Transverse colon (tissue), 4 donors: Measurements from ENCODE around the gene SETD1A. TPM values are rescaled to one million over a fixed set of nuclear protein-coding genes. Genes with fewer than 3 reads are reported as not detected.

Experiments
- DNase-seq: peaks from one replicate; pipeline ENCODE4 v3.0.0-alpha.2; 2019
- H3K27ac ChIP-seq, 4 donors: fragments of 200-600 bp; sonication (generic); 2 replicates each; pipeline ENCODE4 v1.5.1; 2016 to 2018; ENCODE audit warnings: inconsistent platforms in 4 of 4
- H3K27me3 ChIP-seq: fragments of 200-600 bp; sonication (generic); 2 replicates; pipeline ENCODE4 v1.5.1; 2017; ENCODE audit warnings: inconsistent platforms
- H3K36me3 ChIP-seq, 4 donors: fragments of 200-600 bp; sonication (generic); 2 replicates each; pipeline ENCODE4 v1.5.1; 2017 to 2019; ENCODE audit warnings: inconsistent platforms in 4 of 4
- H3K4me1 ChIP-seq, 4 donors: fragments of 200-600 bp; sonication (generic); 2 replicates each; pipeline ENCODE4 v1.5.1; 2017 to 2020; ENCODE audit warnings: inconsistent platforms in 4 of 4
- H3K4me3 ChIP-seq, 4 donors: fragments of 200-600 bp; sonication (generic); 1 replicate in 1 of 4; 2 replicates in 3 of 4; pipeline versions ENCODE4 v1.5.1 to v1.6.1; 2017 to 2019; ENCODE audit warnings: inconsistent platforms in 4 of 4
- H3K9me3 ChIP-seq, 2 donors: fragments of 200-600 bp; sonication (generic); 2 replicates each; pipeline ENCODE4 v1.5.1; 2017 to 2019; ENCODE audit warnings: inconsistent platforms in 2 of 2
- CTCF ChIP-seq, 5 experiments: fragments of 200-600 bp in 3 of 5; fragments of 450-650 bp in 2 of 5; sonication (generic) in 3 of 5; IDR thresholded peaks; 1 replicate in 2 of 5; 2 replicates in 3 of 5; pipeline ENCODE4 v1.5.1; 2016 to 2017; ENCODE audit warnings: antibody characterized with exemption in 5 of 5, inconsistent platforms in 3 of 5, mild to moderate bottlenecking in 2 of 5, moderate library complexity in 1 of 5
- EP300 ChIP-seq: sonication (generic); formaldehyde crosslinking; IDR thresholded peaks from one replicate; pipeline ENCODE4 v1.6.1; 2017; ENCODE audit warnings: antibody characterized with exemption, low read depth
- POLR2A ChIP-seq: fragments of 450-650 bp; IDR thresholded peaks from one replicate; pipeline ENCODE4 v1.6.1; 2016; ENCODE audit warnings: antibody characterized with exemption, mild to moderate bottlenecking, moderate library complexity
- POLR2AphosphoS5 ChIP-seq, 3 donors: sonication (generic); formaldehyde crosslinking; IDR thresholded peaks; one replicate each; pipeline ENCODE4 v1.6.1; 2016; ENCODE audit warnings: antibody characterized with exemption in 3 of 3
- WGBS, 2 donors: methylation state at CpG; one replicate each; pipeline ENCODE4 v1.1.5; 2018; ENCODE audit warnings: low coverage in 1 of 2; 5-methylcytosine and 5-hydroxymethylcytosine counted together
- in situ Hi-C, 4 donors: fragments of 200-750 bp; cut with MboI; loops; one replicate each; pipeline versions ENCODE4 v1.15.0 to v1.15.1; 2017; ENCODE audit warnings: low sequenced_read_pairs in 3 of 4, low pct_ligation_motif_present in 1 of 4, low pct_unique_long_range_greater_than_20kb in 1 of 4
- intact Hi-C: fragments of 100-400 bp; cut with DNase I; formaldehyde crosslinking; loops from one replicate; pipeline ENCODE4 v1.15.1; 2023; ENCODE audit warnings: low total_unique reads
- total RNA-seq, 4 donors: library from RNA; depleted of rRNA; stranded (reverse); fragments of >200 nt; gene quantifications; one replicate each; pipeline ENCODE4 v1.1.0, GENCODE V29; 2016

The SETD1A gene
- total RNA-seq, 4 donors from 2014 or later = 5.3 to 37.0 (median 10.8) TPM

GRCh38 chr16:31001507-31002249 is 44.1 kb downstream of the SETD1A start:
- H3K9me3 ChIP-seq = no peaks in the 10 kb centered on the region
- H3K27me3 ChIP-seq = peaks cover 11% of the 10 kb centered on the region
- intact Hi-C loops (loop anchor here (1.0 kb wide), 1 partner anchor 26 kb away; no protein-coding TSS in a partner anchor), in situ Hi-C loops (no loop called here)
- no peak for DNase-seq
- TF ChIP-seq CTCF (IDR thresholded peaks at IDR 0.05) (no peak), EP300 (no peak), POLR2AphosphoS5 (IDR thresholded peaks at IDR 0.05) (no peak), POLR2A (no peak)
- H3K27ac ChIP-seq = no peak overlapping the region
- no peak overlapping the region for H3K4me3 ChIP-seq
- WGBS, 2 donors = 50 to 68% methylated on average over 2 to 16 of the region's 16 CpGs
- H3K4me1 ChIP-seq = peaks cover 6 to 10% (median 8%) of the 10 kb centered on the region in 4 donors
- no peaks in the 10 kb centered on the region for H3K36me3 ChIP-seq

DNA sequence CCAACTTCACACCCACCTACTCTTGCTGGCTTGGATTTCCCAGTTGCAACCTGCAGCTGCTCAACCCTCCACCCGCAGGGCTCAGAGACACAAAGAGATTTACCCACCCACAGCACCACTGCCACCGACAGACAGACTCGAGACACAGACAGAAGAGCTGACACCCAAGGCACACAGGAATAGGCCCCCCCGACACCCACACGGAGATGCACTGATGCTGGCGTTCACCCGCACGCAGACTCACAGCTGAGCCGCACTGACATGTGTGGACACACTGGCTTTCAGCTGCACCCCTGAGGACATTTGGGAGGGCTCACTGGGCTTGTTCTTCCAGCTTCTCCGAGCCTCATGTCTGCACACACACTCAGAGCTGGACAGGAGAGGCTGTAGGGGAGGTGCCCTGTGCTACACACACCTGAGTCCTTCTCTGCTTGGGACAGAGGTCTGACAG is 44.7 kb downstream of the SETD1A start:
- Histone ChIP-seq H3K4me3 (no peak overlapping the region), H3K27ac (no peak overlapping the region), H3K4me1 (peaks cover 4 to 6% (median 5%) of the 10 kb centered on the region in 4 donors), H3K36me3 (no peaks in the 10 kb centered on the region), H3K9me3 (no peaks in the 10 kb centered on the region), H3K27me3 (peaks cover 17% of the 10 kb centered on the region)
- TF ChIP-seq POLR2A (no peak), CTCF (IDR thresholded peaks at IDR 0.05) (no peak), POLR2AphosphoS5 (IDR thresholded peaks at IDR 0.05) (no peak), EP300 (no peak)
- in situ Hi-C loops (no loop called here), intact Hi-C loops (no loop called here)
- WGBS, 2 donors = 68% methylated on average over 10 of the region's 10 CpGs; no CpG with 5 or more reads in 1 of the 2 donors
- DNase-seq = no peak

GRCh38 chr16:31002862-31003341 is 45.3 kb downstream of the SETD1A start:
- 88% methylated on average over 9 of the region's 9 CpGs; no CpG with 5 or more reads in 1 of the 2 donors for WGBS, 2 donors
- in situ Hi-C loops = no loop called here
- peaks cover 0 to under 1% (median 0%) of the 10 kb centered on the region in 4 donors for H3K4me1 ChIP-seq
- peaks cover 23% of the 10 kb centered on the region for H3K27me3 ChIP-seq
- H3K27ac ChIP-seq = no peak overlapping the region
- TF ChIP-seq POLR2A = no peak
- TF ChIP-seq EP300 = no peak
- no peak for TF ChIP-seq POLR2AphosphoS5 (IDR thresholded peaks at IDR 0.05)
- TF ChIP-seq CTCF (IDR thresholded peaks at IDR 0.05) = no peak
- no peak for DNase-seq
- no peaks in the 10 kb centered on the region for H3K36me3 ChIP-seq
- H3K9me3 ChIP-seq = no peaks in the 10 kb centered on the region
- H3K4me3 ChIP-seq = no peak overlapping the region
- intact Hi-C loops = no loop called here

- WGBS, 2 donors = 80 to 91% methylated on average over 4 to 6 of the region's 6 CpGs
- no peak overlapping the region for H3K4me3 ChIP-seq
- peaks cover 31% of the 10 kb centered on the region for H3K27me3 ChIP-seq
- H3K9me3 ChIP-seq = no peaks in the 10 kb centered on the region
- intact Hi-C loops (no loop called here), in situ Hi-C loops (no loop called here)
- H3K27ac ChIP-seq = no peak overlapping the region
- no peaks in the 10 kb centered on the region for H3K4me1 ChIP-seq
- DNase-seq = no peak
- no peak for TF ChIP-seq CTCF (IDR thresholded peaks at IDR 0.05)
- TF ChIP-seq POLR2AphosphoS5 (IDR thresholded peaks at IDR 0.05) = no peak
- no peak for TF ChIP-seq POLR2A
- TF ChIP-seq EP300 = no peak
- H3K36me3 ChIP-seq = no peaks in the 10 kb centered on the region
Observed at GRCh38 chr16:31003744-31004143, 46.2 kb downstream of the SETD1A start.
